Hepatic stellate cell (primary cell): ENCODE results near the gene BTBD9.
"Not testable (repeated sequence)": the region's sequence is repeated elsewhere in the genome, so short reads cannot be mapped to it uniquely, and the experiment has no call there.

Experiments used
- DNase-seq: peaks from one replicate; pipeline ENCODE4 v3.0.0; 2011; ENCODE audit warnings: low spot score

Gene BTBD9

DNA sequence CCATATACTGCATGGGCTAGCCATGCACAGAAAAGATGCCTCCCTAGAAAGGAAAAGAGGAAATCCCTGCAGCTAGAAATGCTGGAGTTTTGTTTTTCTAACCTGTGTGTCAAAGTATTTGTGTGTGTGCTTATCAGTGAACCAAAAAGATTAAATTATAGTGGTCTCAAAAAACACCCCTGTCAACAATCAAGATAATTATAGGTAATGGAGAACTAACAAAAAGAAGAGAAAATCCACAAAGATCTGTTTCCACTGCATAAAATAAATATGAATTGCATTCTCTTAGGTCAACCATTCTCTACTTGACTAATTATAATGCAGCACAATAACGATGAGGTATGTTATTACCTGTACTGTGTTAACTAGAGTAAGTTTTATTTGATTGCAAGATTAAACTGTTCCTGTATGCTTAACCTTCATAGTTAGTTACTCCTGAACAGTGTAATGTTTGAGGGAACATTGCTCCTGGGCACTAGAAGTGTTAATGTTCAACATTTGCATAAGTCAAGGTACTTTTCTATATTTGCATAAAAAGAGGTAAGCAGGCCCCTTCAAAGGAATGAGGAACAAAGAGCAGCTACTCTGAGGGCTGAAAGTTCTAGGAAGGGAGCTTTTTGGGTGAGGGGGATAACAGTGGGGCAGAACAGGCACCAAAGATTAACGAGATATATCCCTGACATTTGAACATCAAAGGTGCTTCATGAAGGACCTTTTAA, 212.1 kb downstream of the BTBD9 start:
- no peak for DNase-seq

DNA sequence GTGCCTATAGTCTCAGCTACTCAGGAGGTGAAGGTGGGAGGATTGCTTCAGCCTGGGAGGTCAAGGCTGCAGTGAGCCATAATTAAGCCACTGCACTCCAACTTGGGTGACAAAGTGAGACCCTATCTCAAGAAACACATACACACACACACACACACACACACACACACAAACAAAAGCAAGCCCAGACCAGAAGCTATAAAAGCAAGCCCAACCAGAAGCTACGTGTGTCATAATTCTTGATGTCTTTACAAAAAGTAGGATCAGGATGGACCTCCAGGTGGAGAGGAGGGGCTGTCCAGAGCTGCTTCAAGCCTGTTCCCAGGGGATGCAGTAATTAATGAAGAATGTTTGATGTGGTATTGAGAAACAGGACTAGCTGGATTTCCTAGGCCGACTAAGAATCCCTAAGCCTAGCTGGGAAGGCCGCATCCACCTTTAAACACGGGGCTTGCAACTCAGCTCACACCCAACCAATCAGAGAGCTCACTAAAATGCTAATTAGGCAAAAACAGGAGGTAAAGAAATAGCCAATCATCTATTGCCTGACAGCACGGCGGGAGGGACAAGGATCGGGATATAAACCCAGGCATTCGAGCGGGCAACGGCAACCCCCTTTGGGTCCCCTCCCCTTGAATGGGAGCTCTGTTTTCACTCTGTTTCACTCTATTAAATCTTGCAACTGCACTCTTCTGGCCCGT, 213.8 kb downstream of the BTBD9 start:
- not testable (repeated sequence) for DNase-seq

DNA sequence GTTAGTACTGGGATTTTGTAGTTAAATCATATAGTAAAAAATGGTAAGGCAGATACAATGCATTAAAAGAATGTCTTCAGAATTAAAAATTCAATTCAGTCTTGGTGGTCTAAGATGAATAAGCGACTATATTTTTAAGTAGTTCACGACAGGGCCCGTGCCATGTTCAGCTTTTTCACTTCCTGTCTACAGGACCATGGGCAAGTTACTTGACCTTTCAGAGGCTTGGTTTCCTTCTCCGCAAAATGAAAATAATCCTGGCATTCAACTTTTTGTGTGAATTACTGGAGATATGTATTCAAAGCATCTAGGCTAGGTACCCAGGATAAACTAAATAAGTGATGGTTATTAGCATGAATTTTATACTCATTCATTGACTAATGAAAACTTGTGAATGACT, 216.0 kb downstream of the BTBD9 start:
- no peak for DNase-seq

DNA sequence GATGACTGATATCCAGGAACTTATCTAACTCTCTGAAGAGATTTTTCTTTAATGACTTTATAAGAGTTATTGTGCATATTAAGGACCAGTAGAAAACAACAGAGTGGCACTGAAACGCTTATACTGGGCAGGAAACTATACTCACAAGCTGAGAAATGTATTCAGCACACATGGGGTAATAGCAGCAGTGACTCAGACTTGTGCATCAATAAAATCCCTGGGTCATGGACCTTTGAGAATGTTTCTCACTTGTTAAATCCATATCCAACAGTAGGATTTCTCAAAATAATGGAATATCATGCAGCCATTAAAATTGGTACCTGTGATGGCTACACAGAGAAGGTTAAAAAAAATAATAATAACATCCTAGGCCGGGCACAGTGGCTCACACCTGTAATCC, 219.5 kb downstream of the BTBD9 start:
- no peak for DNase-seq

DNA sequence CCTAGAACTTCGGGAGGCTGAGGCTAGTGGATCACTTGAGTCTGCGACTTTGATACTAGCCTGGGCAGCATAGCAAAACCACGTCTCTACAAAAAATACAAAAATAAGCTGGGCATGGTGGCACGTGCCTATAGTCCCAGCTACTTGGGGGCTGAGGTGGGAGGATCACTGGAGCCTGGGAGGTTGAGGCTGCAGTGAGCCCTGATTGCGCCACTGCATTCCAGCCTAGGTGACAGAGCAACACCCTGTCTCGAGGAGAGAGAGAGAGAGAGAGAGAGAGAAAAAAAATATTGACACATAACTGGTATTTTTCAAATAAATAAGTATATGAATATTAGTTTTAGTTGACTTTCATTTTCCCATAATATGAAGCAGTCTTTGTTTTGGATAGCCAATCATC, 222.2 kb downstream of the BTBD9 start:
- no peak for DNase-seq

DNA sequence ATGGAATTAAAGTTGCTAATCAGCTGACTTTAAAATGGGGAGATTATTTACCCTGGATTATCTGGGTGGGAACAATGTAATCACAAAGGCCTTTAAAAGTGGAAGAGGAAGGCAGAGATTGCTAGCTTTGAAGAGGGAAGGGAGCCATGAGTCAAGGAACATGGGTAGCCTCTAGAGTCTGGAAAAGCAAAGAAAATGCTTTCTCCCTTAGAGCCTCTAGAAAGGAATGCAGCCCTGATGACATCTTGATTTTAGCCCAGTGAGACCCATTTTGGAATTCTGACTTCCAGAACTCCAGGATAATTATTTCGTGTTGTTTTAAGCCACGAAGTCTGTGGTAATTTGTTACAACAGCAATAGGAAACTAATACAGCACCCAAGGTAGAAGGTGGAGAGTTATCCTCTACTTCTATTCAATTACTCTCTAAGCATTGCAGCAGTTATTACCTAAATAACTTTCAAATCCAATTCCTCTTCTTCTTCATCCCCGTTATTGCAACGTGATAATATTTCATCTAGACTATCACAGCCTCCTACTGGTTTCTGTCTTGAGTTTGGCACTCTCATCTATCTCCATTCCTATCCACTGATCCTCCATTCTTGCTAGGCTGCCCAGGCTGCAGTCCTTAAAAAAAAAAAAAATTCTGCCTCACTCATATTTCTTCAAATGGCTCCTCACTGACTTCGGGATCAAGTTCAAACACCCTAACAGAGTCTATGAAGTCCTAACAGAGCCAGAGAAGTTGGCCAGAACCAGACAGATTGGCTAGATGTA, 224.3 kb downstream of the BTBD9 start:
- DNase-seq, result no peak

DNA sequence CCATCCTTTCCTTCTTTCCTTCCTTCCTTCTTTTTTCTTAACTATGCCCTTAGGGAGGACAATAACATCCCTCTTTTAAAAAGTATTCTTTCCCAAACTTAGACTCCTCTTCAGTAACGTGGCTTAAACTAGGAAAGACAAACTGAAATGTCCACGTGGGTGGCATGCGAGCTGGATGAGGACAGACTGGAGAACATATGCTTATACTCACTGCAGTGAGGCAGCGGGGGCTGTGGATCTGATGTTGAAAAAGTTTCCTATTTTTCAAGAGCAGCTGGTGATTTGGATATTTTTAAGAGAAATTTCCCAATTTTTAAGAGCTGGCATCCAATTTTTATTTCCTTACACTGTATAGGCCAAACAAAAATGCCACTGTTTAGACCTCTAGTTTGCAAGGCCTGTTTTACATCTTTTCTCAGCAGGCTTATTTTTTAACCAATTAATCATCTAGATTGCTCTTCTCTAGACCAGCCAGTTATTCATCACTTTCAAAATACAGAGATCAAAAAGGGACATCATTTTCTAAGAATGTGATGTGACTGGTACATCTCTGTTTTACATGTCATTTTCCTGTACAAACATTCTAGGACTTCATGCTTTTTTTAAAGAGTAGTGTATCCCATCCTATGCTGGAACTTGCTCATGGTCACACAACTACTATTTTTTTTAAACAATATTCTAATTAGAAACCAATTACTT, 226.5 kb downstream of the BTBD9 start:
- no peak for DNase-seq

DNA sequence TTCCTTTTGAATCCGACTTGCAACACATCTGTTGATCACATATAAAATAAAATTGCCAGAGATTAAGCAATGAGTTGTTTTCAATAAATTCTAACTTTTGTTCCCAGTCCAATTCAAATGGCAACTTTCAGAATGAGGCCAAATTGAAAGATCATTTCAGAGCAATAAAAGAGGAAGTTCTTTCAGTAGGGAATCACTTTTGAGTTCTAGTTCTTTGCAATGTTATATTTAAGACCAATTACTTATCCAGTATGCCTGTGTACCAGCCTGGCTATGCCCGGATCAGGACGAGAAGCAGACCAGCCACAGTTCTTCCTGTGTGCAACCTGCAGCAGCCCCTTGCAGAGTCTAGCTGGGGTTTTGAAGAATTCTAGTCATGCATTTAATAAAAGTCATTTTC, 232.5 kb downstream of the BTBD9 start:
- no peak for DNase-seq

DNA sequence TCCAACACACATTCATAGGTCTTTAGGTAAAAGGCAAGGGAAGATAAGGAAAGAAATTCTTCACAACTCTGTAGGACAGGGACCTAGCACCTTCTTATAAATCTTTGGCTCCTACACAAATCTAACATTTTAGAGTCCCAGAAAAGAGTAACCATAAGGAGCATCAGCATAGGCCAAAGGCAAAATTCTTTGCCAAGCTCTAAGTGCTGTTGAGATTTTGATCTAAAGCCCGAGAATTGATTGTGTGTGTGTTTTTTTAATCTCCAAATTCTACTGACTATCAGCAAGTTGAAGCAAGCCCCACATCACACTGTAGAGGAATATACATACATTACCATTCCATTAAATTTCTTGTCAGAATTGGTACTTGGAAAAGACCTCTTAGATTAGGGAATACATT, 233.6 kb downstream of the BTBD9 start:
- no peak for DNase-seq

DNA sequence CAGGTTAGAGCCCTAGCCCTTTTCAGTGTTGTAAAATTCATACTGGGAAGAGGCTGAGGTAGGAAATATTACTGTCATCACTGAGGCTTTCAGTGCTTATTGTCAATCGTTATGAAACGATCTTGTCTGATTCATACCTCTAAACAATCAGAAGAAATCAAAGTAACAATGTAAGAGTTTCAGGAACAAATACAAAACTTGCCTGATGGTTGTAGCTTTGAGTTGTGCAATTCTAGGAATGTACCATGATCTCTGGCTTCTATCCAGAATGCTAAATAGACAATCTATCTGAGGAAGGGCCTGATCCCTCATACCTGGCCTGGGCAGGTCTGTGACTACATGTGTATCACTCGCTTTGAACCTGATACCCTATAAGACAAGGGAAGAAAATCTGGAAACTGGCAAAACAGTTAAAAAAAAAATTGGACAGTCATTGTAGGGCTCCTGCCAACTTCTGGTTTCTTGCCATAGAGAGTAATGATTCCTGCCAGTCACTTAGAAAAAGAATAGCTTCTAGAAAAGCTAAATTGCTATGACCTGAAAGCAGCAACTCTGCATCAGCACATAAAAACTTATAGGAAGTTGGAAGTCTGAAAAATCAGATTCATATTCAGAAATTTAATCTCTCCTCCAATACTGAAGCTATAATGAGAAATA, 234.7 kb downstream of the BTBD9 start:
- DNase-seq, result no peak

DNA sequence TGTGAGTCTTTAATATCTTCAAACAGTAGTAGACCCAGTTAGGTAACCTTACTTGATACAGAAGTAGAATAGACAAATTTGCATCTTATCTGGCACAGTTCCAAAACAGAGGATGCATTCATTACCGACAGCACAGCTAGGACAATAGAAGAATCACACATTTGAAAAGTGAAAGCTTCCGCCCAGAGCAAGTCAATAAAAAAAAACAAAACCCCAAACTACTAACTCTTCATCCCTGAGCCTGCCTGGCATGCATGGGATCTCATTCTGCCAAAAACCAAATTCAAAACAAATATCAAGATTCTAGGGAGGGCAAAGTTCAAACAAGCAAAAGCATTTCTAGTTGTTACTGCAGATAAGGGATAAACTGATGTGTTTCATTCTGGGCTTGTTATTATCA, 235.4 kb downstream of the BTBD9 start:
- no peak for DNase-seq

DNA sequence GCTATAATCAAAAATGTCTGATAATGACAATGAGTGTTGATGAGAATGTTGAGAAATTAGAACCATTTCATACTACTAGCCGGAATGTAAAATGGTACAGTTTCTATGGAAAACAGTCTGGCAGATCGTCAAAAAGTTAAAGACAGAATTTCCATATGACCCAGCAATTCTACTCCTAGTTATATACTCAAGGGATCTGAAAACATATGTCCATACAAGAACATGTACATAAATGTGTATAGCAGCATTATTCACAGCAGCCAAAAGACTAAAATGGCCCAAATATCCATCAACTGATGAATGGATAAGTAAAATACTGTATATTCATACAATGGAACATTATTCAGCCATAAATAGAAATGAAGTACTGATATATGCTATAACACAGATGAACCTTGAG, 236.2 kb downstream of the BTBD9 start:
- DNase-seq, result no peak

DNA sequence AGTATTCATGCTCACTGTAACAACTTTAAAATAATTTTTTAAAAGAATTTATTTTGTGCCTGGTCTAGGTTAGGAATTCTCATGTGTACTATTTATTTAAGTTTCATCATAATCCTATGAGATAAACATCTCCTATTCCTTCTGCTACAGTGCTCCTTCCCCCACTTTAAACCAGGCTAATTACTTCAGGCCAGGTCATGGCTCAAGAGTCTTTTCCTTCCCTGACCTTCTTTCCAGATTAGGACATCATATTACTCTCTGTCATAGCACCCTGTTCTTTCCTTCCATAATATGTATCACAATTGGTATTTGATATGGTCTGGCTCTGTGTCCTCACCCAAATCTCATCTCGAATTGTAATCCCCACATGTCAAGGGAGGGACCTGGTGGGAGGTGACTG, 239.0 kb downstream of the BTBD9 start:
- DNase-seq, result no peak

DNA sequence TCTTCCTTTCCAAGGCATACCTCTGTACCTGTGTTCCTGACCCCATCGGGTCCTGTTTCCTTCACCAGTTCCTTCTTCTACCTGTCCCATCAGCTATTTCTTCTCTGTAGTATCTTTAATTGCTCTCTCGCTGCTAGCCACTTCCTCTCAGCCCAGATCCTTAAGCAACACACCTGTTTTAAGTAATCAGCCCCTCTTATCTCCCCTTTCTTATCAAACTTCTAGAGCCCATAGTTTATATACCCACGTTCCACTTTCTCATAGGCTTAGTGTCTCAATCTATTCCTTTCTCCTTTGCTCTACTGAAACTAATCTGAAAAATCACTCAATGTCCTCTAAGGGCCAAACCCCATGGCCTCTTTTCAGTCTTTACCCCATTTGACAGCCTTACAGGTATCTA, 239.6 kb downstream of the BTBD9 start:
- DNase-seq, result no peak

DNA sequence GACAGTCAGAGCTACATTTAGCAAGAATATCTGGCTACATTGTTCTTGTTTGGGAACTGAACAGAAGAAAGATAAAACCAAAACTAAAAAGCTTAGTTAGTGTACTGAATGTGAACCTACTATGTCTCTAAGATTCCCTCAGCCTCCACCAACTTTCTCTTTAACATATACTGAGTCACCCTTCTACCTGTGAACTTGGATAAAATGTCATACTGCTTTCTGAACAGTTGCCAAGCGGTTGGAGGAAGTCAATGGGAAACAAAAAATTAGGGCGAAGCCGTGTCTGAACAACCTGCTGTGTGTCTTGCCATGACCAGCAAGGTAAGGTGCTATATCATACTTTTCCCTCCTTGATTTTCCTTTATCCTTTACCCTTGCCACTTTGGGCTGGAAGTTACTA, 243.5 kb downstream of the BTBD9 start:
- DNase-seq, result no peak

DNA sequence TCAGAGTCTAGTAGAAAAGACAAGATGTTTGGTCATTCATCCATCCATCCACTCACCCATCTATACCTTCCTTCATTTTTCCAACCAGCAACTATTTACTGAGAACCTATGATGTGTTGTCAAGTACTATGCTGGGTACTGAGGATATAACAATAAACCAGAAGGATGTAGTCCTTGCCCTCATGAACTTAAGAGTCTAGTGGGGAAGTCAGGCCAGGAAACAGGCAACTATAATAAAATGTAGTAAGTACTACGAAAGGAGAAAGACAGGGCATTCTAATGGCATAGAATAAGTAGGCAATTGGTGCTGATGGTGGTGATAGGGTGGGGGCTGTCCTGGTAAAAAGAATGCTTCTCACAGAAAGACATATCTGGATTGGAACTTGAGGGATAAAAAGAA, 245.7 kb downstream of the BTBD9 start:
- no peak for DNase-seq

DNA sequence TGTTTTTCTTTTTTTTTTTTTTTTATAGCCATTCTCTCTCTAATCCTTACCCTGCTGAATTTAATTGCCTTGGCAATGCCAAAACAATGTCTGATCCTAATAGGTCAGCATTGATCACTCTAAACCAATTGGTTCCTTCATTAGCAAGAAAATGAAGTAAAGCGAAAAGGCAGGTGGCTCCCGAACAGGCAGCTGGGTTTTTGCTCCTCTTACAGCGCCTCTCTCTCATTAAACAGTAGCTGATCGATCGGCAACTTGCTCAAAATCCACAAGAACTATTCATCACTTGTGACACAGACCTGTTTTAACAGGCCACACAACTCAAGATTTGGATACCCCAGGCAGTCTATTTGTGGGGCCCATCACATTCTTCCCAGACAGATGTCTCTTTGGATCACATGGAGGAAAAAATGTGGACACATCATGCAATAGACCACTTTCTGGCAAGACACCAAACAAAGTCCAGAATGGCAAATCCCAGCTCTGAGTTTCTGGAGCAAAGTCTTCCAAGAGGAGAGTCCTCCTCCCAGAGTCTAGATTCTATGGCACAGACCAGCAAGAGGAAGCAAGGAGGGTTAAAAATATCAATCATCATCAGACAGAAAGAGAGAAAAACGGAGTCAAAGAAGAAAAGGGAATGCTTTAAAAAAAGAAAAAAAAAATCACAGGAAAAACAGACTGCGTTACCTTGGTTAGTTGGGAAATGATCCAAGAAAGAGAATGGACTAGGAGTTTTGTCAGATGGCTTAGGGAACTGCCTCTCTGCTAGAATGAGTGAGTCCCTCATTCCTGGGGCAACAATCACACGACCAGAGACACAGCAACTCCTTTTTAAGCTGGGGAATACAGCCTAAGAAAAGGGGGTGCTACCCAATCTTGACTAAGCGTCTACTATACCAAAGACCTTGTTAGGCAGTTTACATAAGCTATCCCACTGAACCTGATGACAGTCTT, 247.8 kb downstream of the BTBD9 start:
- DNase-seq, result peak; percentile 9

DNA sequence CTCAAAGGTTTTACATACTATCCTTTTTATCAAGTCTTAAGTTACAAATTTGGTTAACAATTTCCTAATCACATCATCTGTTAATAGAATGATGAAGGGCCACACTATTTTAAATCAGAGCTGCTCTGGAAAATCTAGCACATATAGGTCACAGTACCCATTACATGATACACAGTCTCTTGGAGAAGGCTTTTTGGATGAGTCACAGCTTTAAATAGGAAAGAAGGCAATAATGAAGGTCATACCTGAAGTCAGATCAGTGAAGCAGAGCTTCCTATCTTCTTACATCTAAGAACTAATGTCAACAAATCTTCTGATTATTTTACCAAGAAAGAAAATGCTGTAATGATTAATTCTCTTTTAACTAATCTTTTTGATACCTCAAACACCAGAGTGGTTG, 248.5 kb downstream of the BTBD9 start:
- no peak for DNase-seq

DNA sequence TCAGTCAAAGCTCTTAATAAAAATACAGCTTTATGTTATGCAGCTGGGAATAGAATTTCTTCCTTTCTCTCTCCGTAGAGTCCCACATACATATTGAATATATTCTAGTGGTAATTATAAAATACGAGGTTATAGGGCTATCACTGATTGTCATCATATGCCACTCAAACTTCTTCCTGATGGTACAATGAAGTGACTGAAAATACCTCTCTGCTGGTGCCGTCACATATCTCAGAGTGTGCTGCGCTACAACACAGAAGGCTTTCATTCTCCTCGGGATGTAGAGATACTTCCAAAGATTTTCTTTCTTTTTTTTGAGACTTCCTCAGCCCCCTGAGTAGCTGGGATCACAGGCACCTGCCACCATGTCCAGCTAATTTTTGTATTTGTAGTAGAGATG, 249.9 kb downstream of the BTBD9 start:
- no peak for DNase-seq

DNA sequence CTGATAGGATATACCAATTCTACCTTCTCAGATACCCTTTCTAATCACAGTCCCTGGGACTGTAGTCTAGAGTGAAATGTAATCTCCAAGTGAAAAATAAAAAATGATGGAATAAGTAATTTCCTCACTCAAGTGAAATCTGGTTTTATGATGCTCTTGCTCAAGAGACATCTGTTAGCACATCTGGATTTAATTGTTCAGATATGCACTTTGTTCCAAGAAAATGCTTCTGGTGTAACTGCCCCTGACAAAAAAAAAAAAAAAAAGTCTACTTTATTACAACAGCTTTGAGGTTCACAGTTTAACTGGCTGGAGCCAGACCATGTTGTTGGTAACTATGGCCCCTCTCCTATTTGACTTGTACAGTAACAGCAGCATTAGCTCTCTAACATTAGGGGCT, 251.8 kb downstream of the BTBD9 start:
- DNase-seq, result no peak

DNA sequence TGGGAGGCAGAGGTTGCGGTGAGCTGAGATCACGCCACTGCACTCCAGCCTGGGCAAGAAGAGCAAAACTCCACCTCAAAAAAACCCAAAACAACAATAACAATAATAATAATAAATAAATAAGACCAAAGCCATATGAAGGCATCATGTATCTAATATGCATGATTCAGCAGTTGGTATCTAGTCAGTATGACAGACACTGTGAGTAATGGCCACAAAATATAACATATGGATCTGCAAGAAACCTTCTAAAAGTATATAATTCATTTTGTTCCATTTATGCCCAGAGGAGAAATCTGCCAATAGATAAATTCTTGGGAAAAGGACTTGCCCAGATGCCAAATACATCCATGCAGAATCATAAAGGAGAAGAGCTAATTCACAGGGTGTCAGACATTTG, 252.3 kb downstream of the BTBD9 start:
- DNase-seq, result no peak
